Stimulated activated CD4-positive, alpha-beta T cell treated with anti-CD3 and anti-CD28 coated beads, TNF-alpha, amount 100 ng/mL, for 1 hour (primary cell): ENCODE results near the gene ADAMTSL4.
"Not testable (repeated sequence)": the region's sequence is repeated elsewhere in the genome, so short reads cannot be mapped to it uniquely, and the experiment has no call there.

Experiments used
- DNase-seq, 3 donors: peaks; one replicate each; pipeline ENCODE4 v3.0.0-alpha.2; 2020; ENCODE audit warnings: low read depth in 3 of 3, low spot score in 1 of 3

The ADAMTSL4 gene

GRCh38 chr1:150581437-150581836 is 32.2 kb downstream of the ADAMTSL4 start:
- not testable (repeated sequence) for DNase-seq

- not testable (repeated sequence) for DNase-seq
Observed at GRCh38 chr1:150581962-150582361, 32.8 kb downstream of the ADAMTSL4 start.

- DNase-seq, result no peak
Observed at GRCh38 chr1:150582371-150582770, 33.2 kb downstream of the ADAMTSL4 start.

- no peak for DNase-seq
Observed at GRCh38 chr1:150596095-150596892, 47.1 kb downstream of the ADAMTSL4 start.

- no peak for DNase-seq
Observed at GRCh38 chr1:150596976-150597375, 47.8 kb downstream of the ADAMTSL4 start.

- DNase-seq, result not testable (repeated sequence)
Observed at GRCh38 chr1:150598346-150598745, 49.1 kb downstream of the ADAMTSL4 start.

- no peak for DNase-seq
Observed at GRCh38 chr1:150601540-150601939, 52.3 kb downstream of the ADAMTSL4 start.

GRCh38 chr1:150602372-150602771 is 53.2 kb downstream of the ADAMTSL4 start:
- DNase-seq, result not testable (repeated sequence)

GRCh38 chr1:150603711-150604110 is 54.5 kb downstream of the ADAMTSL4 start:
- DNase-seq, result no peak

- no peak for DNase-seq
Observed at GRCh38 chr1:150604226-150604588, 55.0 kb downstream of the ADAMTSL4 start.

GRCh38 chr1:150605451-150605731 is 56.2 kb downstream of the ADAMTSL4 start:
- DNase-seq, result not testable (repeated sequence)

GRCh38 chr1:150606463-150607142 is 57.4 kb downstream of the ADAMTSL4 start:
- no peak for DNase-seq

GRCh38 chr1:150609732-150610131 is 60.5 kb downstream of the ADAMTSL4 start:
- DNase-seq, result no peak
